GM19452 (cell line): ENCODE results near the gene PDK3.

Experiments
- ATAC-seq: cut with Tn5 transposase; IDR thresholded peaks from one replicate; pipeline ENCODE4 v1.9.1; 2021; ENCODE audit not compliant: unreplicated experiment

Gene PDK3

DNA sequence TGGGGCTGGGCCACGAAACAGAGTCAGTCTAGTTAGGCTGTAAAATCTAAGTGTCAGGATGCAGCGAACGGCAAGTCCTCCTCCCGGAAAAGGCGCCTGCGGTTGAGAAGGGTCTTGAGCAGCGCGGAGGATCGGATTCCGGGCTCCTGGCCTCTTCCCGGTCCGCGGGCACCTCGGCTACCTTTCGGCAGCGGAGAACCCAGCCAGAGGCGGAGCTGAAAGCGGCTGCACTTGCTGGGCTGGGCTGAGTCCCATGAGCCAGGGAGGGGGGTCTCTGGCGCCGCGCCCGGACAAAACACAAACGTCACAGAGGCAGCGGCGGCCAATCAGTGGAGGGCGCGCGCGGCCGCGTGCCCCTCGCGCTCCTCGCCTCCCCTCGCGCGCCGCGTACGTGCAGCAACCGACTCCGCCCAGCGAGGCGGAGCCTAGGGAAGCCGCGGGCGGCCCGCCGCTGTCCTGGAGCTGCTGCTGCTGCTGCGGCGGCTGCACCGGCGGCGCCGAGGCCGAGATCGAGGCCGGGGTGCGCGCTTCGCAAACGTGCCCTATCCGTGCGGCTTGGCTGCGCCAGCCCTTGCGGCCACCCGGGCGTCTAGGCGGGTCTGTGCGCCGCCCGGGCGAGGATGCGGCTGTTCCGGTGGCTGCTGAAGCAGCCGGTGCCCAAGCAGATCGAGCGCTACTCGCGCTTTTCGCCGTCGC is at the start of gene PDK3:
PDK3 (plus strand) TSS at position 451 of the 696 bp plus-strand sequence; CDS start at position 621, 170 bp downstream.
- ATAC-seq, result peak; percentile 96

DNA sequence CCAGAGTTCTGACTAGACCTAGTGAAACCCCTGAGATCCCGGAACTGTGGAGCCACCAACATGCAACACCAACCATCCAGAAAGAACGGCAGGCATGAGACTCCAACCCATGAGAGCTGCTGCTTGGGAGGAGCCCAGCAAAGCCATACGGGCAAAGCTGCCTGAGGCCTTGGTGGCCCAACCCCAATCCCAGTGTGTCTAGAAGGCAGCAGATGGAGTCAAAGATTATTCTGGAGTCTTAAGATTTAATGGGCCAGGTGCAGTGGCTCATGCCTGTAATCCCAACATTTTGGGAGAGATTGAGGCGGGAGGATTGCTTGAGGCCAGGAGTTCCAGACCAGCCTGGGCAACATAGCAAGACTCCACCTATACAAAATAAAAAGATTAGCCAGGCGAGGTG is 49.2 kb upstream of the PDK3 start:
- no peak for ATAC-seq

- no peak for ATAC-seq
These were observed 41.1 kb upstream of the PDK3 start for GRCh38 chrX:24423960-24424359.

GRCh38 chrX:24424948-24425347 is 40.1 kb upstream of the PDK3 start:
- ATAC-seq, result no peak

- ATAC-seq, result no peak
These were observed 39.3 kb upstream of the PDK3 start for GRCh38 chrX:24425806-24426205.

DNA sequence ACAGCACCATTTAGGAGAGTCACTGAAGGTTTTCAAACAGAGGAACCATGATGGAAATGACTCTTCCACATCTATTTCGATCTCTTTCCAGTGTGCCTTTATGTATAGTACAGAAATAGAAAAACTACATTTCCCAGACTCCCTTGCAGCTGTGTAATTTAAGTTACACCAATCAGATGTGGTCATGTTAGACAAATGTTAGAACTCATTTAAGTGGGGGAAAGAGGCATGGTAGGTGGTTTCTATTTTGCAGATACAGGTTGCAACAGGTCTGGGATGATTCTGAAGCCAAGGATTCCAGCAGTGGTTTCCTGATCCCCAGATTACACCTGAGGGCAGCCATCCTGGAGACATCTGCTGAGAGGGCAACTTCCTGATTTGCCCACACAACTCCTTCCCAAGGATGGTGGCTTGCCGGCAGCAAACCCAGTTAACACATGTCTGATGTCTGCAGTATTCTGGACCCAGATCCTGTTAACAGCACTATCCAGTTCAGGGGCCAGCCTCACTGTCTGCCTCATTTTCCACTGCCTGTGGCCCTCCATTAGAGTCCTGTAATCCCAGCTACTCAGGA is 38.7 kb upstream of the PDK3 start:
- ATAC-seq, result no peak

GRCh38 chrX:24426921-24427746 is 38.0 kb upstream of the PDK3 start:
- ATAC-seq, result no peak

DNA sequence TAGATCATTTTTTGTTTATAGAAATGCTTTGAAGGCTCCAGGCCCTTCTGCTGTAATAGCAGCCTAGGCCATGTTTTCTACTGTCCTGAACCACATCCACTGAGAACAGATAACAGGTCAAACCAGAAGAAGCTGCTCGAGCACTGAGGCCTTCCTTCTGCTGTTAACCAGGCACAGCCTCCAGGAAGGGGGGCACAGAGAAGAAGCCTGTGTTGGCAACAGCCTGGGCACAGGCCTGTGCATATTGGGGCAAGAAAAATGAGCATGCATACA is 37.4 kb upstream of the PDK3 start:
- no peak for ATAC-seq

- ATAC-seq, result no peak
These were observed 36.6 kb upstream of the PDK3 start for GRCh38 chrX:24428516-24428915.

DNA sequence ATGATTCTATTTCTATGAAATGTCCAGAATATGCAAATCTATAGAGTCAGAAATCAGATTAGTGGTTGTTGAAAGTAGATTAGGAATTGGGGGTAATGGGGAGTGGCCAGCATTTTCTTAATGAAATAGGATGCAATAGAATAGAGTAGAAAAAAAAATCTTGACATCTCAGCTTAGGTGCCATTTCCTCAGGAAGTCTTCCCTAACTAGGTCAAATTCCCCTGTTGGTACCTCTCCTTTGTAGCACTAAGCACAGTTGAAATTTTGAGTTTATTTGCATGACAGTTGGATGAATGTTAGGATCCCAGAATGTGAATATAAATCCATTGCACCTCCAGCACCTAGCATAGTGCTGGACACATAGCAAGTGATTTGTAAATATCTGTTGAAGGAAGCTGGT is 30.0 kb upstream of the PDK3 start:
- ATAC-seq, result no peak

GRCh38 chrX:24443918-24444317 is 21.2 kb upstream of the PDK3 start:
- no peak for ATAC-seq

DNA sequence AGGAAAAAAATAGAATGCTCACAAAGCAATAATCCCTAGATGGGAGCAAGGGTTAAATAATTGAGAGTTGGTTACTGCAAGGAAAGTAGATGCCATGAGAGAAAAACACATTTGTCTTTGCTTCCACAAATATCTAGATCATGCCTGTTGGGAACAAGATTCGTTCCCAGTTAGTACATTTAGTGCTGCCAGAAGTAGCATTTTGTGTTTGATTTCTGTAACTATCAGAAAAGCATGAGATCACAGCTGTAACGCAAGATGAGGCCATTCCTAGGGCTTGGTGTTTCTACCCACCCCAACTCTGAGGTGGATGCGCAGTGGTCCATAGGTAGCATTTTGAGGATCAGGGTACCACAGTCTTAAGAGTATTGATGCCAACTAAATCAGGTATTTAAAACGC is 20.4 kb upstream of the PDK3 start:
- no peak for ATAC-seq

DNA sequence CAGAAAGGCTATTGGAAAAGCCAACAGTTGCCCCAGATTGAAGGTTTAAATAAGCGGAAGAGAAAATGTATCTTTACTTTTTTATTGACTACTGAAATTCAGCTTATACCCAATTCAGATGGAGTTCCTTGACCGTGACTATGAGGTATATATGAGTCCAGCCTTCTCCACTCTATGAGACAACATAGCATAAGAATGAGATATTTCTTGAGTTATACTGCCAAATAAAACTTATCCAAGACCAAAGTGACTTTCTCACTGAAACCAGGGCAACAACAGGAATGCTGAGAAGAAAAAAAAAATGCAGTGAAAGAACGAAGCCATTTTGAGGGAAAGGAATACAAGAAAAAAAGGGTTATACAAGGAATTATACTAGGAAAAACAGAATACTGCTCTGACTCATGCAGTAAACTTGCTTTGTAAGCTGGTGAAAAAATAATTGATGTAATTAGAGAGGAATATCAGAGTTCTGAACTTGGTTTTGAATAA is 16.3 kb upstream of the PDK3 start:
- ATAC-seq, result no peak

GRCh38 chrX:24463077-24463476 is 2.0 kb upstream of the PDK3 start:
- no peak for ATAC-seq

DNA sequence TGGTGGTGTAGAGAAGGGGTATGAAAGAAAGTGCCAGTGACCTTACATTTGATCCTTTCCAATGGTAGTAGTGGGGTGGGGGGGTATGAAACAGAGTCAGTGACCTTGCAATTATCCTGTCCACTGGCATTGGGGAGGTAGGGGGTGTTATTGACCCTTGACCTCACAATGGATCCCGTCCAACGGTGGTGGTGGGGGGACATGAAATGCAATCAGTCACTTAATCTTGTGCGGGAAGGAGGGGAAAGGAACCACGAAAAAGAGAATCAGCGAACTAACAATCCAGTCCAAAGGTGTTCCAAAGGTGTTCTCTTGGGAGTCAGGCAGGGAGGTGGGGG is 619 bp upstream of the PDK3 start:
- no peak for ATAC-seq

DNA sequence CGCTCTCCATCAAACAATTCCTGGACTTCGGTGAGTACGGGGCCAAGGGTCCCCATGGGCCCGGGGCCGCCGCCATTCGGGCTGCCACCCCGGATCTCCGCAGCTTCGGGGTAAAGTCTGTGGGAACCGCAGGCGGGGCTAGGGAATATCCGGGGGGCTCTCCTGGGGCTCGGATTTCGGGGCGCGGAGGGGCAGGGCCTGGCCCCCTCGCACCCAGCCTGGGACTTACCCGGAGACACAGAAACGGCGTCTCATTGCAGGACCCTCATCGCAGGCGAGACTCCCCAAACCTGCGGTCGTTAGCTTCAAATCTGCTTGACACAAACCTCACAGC is 413 bp downstream of the PDK3 start:
- no peak for ATAC-seq

DNA sequence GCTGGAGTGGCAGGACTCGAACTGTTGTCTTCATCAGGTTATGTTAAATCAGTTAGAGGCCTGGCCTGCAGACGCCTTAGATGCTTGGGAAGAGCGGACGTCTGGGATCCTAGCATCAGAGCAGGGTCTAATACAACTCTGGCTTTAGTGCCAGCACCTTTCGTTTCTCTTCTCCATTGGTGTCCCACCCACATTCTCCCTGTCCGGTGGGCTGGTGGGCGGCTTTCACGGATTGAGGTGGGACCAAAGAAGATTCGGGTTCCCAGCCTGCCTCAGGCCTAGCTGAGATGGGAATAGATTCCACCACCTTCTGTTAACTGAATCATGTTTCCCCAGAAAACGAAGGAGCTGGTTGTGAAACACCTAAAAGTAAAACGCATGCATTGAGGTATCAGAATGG is 939 bp downstream of the PDK3 start:
- ATAC-seq, result no peak

DNA sequence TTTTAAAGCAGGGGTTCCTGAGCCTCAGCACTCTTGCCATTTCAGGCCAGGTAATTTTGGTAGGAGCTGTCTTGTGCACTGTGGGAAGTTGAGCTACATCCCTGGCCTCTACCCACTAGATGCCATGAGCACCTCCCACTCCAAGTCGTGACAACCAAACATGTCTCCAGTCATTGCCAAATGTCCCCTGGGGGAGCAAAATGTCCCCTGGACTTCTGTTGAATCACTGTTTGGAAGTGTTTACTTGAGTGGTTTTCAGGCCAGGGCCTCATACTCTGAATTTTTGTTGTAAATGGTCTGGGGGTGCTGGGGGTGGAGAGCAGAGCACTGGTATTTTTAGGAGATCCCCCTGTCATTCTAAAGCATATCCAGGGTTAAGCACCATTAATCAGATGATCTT is 3.2 kb downstream of the PDK3 start:
- ATAC-seq, result no peak

- no peak for ATAC-seq
These were observed 6.7 kb downstream of the PDK3 start for GRCh38 chrX:24471808-24472207.

- no peak for ATAC-seq
These were observed 10.4 kb downstream of the PDK3 start for GRCh38 chrX:24475480-24475879.

DNA sequence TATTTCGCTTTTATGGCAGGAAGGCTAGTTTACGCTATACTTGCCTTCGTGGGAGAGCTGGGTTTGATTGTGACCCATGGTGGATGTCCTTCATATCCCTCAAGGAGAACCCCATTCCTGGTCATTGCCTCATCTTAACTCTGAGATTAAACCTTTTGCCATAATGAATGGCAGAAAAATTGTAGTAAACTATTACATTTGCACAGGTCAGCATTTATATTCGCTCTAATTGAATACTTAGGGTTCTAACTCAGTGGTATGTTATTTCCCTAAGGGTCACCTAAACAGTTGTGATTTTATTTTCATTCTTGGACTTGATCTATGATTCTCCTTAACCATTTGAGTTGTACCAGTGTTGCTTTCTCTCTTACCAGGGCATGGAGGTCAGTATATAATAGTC is 13.4 kb downstream of the PDK3 start:
- ATAC-seq, result no peak

GRCh38 chrX:24479924-24480323 is 14.8 kb downstream of the PDK3 start:
- ATAC-seq, result peak; percentile 95
